Measurements from ENCODE around the gene CCDC74B.
"Not testable (repeated sequence)": the region's sequence is repeated elsewhere in the genome, so short reads cannot be mapped to it uniquely, and the experiment has no call there.

DNA sequence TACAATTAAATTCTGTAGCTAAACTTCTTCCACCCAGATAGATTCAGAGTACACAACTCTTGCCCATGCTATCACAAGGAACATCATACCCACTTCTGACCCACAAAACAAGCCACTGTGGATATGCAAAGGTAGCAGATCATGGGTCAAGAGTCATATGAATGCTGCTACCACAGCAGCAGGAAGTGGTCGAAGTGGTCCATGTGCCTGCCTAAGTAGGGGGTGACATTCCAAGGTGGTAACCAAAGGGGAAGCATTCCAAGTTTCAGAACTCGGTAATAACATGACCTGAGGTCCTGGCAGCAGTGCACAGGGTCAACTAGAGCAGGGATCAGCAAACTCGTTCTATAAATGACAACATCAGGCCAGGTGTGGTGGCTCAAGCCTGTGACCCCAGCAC, 47.5 kb upstream of the CCDC74B start:
- TF ChIP-seq EZH2 (IDR thresholded peaks at IDR 0.05); POLR2AphosphoS5 (IDR thresholded peaks at IDR 0.05; ENCODE audit: borderline replicate concordance, low read depth, low read length); FOXP2 (optimal IDR thresholded peaks at IDR 0.05; ENCODE audit: control extremely low read depth, extremely low read length, insufficient read depth): not testable (repeated sequence)
